Spleen (tissue), 7 donors: ENCODE data around the gene ELN.

ENCODE experiments used
- POLR2A ChIP-seq, 3 donors: fragments of 450-650 bp; IDR thresholded peaks; one replicate each; pipeline ENCODE4 v1.5.1; 2017; ENCODE audit warnings: antibody characterized with exemption in 3 of 3, mild to moderate bottlenecking in 1 of 3
- POLR2AphosphoS5 ChIP-seq, 3 donors: sonication (generic); formaldehyde crosslinking; IDR thresholded peaks; one replicate each; pipeline ENCODE4 v1.5.1; 2017; ENCODE audit warnings: antibody characterized with exemption in 3 of 3
- TF ChIP-seq, protein P1 (sequence below), 11 experiments: fragments of 200-600 bp in 7 of 11; fragments of 450-650 bp in 4 of 11; sonication (generic) in 4 of 11; IDR thresholded peaks in 8 of 11; conservative IDR thresholded peaks in 3 of 11; 1 replicate in 7 of 11; 2 replicates in 4 of 11; pipeline versions ENCODE4 v1.4.0 to v1.8.0; 2016 to 2021; ENCODE audit warnings: antibody characterized with exemption in 11 of 11, inconsistent platforms in 4 of 11, mild to moderate bottlenecking in 1 of 11
- donor health status: DM: no; HTN: no; CAD: no; lungs with moderate emphysema.
- donor health status: DM: no; HTN: no; CAD: no.
- donor health status: DM: no; HTN: no; CAD: no.

GRCh38 chr7:74071121-74071520 is 43.1 kb downstream of the ELN start:
- TF ChIP-seq, protein P1, sequence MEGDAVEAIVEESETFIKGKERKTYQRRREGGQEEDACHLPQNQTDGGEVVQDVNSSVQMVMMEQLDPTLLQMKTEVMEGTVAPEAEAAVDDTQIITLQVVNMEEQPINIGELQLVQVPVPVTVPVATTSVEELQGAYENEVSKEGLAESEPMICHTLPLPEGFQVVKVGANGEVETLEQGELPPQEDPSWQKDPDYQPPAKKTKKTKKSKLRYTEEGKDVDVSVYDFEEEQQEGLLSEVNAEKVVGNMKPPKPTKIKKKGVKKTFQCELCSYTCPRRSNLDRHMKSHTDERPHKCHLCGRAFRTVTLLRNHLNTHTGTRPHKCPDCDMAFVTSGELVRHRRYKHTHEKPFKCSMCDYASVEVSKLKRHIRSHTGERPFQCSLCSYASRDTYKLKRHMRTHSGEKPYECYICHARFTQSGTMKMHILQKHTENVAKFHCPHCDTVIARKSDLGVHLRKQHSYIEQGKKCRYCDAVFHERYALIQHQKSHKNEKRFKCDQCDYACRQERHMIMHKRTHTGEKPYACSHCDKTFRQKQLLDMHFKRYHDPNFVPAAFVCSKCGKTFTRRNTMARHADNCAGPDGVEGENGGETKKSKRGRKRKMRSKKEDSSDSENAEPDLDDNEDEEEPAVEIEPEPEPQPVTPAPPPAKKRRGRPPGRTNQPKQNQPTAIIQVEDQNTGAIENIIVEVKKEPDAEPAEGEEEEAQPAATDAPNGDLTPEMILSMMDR (IDR thresholded peaks at IDR 0.05 in 8 of 11, conservative IDR thresholded peaks at IDR 0.05 in 3 of 11), result no peak
- TF ChIP-seq POLR2AphosphoS5 (IDR thresholded peaks at IDR 0.05) (no peak), POLR2A (IDR thresholded peaks at IDR 0.05) (no peak)
